ENCODE results near the gene OLFML2B.

OLFML2B gene

GRCh38 chr1:161978011-161978790 is 45.5 kb downstream of the OLFML2B start:
- DNase-seq (ENCODE audit: low read depth in 2 of 2), result no peak

GRCh38 chr1:161973924-161974845 is 49.5 kb downstream of the OLFML2B start:
- DNase-seq (ENCODE audit: low read depth in 2 of 2), result no peak

GRCh38 chr1:161972828-161973227 is 50.8 kb downstream of the OLFML2B start:
- no peak for DNase-seq (ENCODE audit: low read depth in 2 of 2)

GRCh38 chr1:161970633-161971032 is 53.0 kb downstream of the OLFML2B start:
- DNase-seq (ENCODE audit: low read depth in 2 of 2), result no peak

GRCh38 chr1:161970036-161970435 is 53.6 kb downstream of the OLFML2B start:
- DNase-seq (ENCODE audit: low read depth in 2 of 2), result no peak

GRCh38 chr1:161966067-161966466 is 57.6 kb downstream of the OLFML2B start:
- DNase-seq (ENCODE audit: low read depth in 2 of 2), result no peak

GRCh38 chr1:161962091-161962887 is 61.4 kb downstream of the OLFML2B start:
- peak in 1 of 2 donors; percentile 33 for DNase-seq (ENCODE audit: low read depth in 2 of 2)

GRCh38 chr1:161958425-161958824 is 65.2 kb downstream of the OLFML2B start:
- DNase-seq (ENCODE audit: low read depth in 2 of 2), result no peak

GRCh38 chr1:161956930-161957329 is 66.7 kb downstream of the OLFML2B start:
- DNase-seq (ENCODE audit: low read depth in 2 of 2), result no peak

GRCh38 chr1:161956097-161956496 is 67.6 kb downstream of the OLFML2B start:
- DNase-seq (ENCODE audit: low read depth in 2 of 2), result no peak

GRCh38 chr1:161955606-161956005 is 68.1 kb downstream of the OLFML2B start:
- no peak for DNase-seq (ENCODE audit: low read depth in 2 of 2)

- DNase-seq (ENCODE audit: low read depth in 2 of 2), result no peak
Measured at GRCh38 chr1:161954466-161954865, 69.2 kb downstream of the OLFML2B start.

- DNase-seq (ENCODE audit: low read depth in 2 of 2), result no peak
Measured at GRCh38 chr1:161954050-161954449, 69.6 kb downstream of the OLFML2B start.

- no peak for DNase-seq (ENCODE audit: low read depth in 2 of 2)
Measured at GRCh38 chr1:161953256-161953920, 70.3 kb downstream of the OLFML2B start.

- no peak for DNase-seq (ENCODE audit: low read depth in 2 of 2)
Measured at GRCh38 chr1:161952607-161953172, 71.0 kb downstream of the OLFML2B start.

GRCh38 chr1:161951646-161952045 is 72.0 kb downstream of the OLFML2B start:
- DNase-seq (ENCODE audit: low read depth in 2 of 2), result no peak

GRCh38 chr1:161950377-161950776 is 73.3 kb downstream of the OLFML2B start:
- DNase-seq (ENCODE audit: low read depth in 2 of 2), result no peak

GRCh38 chr1:161949548-161949947 is 74.1 kb downstream of the OLFML2B start:
- DNase-seq (ENCODE audit: low read depth in 2 of 2), result no peak

- no peak for DNase-seq (ENCODE audit: low read depth in 2 of 2)
Measured at GRCh38 chr1:161948435-161948834, 75.2 kb downstream of the OLFML2B start.

- DNase-seq (ENCODE audit: low read depth in 2 of 2), result no peak
Measured at GRCh38 chr1:161946071-161946987, 77.3 kb downstream of the OLFML2B start.

All from stimulated activated CD8-positive, alpha-beta memory T cell treated with anti-CD3 and anti-CD28 coated beads, Interleukin-15, amount 100 ng/mL, for 4 hours (primary cell).